Measurements from ENCODE around the gene ZNF609.

ZNF609 gene

DNA sequence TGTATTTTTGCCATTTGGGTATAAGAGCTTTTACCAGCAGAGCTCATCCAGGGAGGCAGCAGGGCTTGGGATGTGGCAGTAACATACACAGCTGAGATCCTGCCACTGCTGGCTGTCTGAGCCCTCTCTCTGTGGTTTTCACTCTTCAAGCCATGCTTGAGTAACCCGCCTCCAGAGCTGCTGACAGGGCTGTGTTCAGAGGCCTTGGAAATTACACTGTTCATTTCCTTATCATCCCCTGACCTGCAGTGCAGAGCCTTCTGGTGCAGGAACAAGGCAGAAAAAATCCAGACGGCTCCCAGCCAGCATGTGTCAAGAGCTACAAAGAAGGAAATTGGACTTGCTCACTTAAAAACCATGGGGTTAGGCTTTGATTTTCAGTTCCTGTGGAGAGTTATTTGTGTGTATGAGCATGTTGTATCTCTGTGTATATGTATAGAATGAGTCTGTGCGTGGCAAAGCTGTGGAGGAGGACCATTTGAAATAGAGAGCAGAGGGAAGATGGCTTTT lies 47.0 kb downstream of the ZNF609 start:
- peak; percentile 50 for DNase-seq

- DNase-seq = no peak
Observed at GRCh38 chr15:64507845-64508244, 47.5 kb downstream of the ZNF609 start.

GRCh38 chr15:64513823-64514222 lies 53.4 kb downstream of the ZNF609 start:
- no peak for DNase-seq

DNA sequence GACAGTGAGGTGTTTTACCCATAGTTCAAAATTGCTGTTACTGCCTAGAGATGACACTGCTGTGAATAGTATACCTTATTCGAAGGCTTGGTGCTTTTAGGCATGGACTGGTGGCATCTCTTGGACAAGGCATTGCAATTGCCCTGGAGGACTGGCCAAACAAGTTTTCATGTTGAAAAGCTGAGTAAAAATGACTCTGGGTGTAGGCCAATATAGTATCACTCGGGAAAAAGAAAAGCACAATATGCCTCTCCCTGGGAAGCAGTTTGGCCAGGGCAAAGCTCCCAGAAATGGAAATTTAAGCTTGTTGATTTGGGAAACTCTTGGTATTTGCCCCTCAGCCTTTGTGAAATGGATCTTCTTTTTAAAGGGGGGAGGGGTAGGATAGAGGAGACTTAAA lies 54.8 kb downstream of the ZNF609 start:
- no peak for DNase-seq

DNA sequence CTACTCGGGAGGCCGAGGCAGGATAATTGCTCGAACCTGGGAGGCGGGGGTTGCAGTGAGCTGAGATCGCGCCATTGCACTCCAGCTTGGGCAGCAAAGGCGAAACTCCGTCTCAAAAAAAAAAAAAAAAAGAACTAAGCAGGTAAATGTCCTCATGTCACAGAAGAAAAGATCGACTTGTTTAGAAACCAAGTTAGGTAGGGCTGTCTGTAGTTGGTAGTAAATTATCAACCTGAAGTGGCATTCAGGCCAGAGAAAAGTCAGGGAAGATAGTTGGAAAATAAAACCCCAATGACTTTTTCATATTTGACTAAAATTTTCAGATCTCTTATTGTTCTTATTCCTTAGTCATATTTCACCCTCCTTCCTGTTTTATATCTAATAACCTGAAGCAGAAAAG lies 55.4 kb downstream of the ZNF609 start:
- no peak for DNase-seq

DNA sequence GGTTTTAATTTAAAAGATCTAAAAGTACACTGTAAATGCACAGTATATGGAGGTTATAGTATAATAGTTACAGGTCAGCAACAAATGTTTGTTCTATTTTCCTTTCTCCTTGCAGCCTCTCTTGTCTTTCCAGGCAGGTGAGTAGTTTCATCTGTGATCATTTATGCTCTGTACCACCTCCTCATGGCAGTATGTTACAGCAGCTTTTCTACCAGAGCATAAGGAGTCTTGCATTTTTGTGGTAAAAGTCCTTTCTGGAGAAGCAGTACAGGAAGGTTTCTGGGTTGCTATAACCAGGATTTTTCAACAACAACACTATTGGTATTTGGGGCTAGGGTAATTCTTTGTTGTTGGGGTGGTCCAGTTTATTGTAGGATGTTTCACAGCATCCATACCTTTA lies 59.5 kb downstream of the ZNF609 start:
- DNase-seq = no peak

GRCh38 chr15:64521201-64521600 lies 60.8 kb downstream of the ZNF609 start:
- DNase-seq = no peak

DNA sequence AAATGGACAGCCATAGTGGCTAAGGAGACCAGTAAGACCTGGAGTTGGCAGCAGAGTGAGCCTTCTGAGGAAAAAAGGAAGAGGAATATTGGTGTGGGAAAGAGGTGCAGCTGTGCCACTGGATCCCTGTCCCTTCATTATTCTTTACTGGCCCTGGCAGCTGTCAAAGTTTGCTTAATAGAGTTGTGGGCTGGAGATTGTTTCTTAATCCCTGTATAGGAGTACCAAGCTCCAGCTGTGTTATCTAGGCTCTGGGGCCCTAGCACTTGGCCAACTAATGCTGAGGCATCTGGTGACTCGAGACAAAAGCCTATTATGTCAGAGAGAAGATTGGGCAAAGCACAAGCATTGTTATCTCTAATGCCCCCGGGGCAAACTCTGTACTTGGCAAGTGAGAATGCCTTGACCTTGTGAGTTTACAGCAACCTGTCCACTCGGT lies 61.4 kb downstream of the ZNF609 start:
- DNase-seq = no peak

GRCh38 chr15:64522226-64522823 lies 61.9 kb downstream of the ZNF609 start:
- DNase-seq = no peak

DNA sequence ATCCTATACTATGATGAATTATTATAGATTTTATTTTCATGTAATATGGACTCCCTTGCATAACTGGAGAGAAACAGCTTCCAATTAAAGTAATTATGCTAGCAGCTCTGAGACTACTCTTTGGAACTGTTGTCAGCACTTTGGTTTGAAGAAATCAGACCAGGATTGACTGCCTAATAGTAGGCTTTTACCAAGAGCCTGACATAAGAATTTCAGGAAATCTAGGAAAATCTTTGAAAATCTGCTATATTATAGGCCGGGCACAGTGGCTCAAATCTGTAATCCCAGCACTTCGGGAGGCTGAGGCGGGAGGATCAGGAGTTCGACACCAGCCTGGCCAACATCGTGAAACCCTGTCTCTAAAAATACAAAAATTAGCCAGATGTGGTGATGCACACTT lies 62.9 kb downstream of the ZNF609 start:
- DNase-seq = no peak

DNA sequence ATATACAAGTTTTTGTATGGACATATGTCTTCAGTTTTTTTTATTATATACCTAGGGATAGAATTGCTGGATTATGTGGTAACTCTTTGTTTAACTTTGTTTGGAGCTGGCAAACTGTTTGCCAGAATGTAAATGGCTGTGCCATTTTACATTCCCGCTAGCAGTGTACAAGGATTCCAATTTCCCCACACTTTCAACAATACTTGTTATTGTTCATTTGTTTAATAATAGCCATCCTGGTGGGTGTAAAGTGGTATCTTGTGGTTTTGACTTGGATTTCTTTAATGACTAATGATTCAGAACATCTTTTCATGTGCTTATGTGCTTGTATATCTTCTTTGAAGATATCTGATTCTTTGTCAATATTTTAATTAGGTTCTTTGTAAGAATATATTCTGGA lies 64.4 kb downstream of the ZNF609 start:
- DNase-seq = no peak

- DNase-seq = no peak
Observed at GRCh38 chr15:64525828-64526530, 65.6 kb downstream of the ZNF609 start.

DNA sequence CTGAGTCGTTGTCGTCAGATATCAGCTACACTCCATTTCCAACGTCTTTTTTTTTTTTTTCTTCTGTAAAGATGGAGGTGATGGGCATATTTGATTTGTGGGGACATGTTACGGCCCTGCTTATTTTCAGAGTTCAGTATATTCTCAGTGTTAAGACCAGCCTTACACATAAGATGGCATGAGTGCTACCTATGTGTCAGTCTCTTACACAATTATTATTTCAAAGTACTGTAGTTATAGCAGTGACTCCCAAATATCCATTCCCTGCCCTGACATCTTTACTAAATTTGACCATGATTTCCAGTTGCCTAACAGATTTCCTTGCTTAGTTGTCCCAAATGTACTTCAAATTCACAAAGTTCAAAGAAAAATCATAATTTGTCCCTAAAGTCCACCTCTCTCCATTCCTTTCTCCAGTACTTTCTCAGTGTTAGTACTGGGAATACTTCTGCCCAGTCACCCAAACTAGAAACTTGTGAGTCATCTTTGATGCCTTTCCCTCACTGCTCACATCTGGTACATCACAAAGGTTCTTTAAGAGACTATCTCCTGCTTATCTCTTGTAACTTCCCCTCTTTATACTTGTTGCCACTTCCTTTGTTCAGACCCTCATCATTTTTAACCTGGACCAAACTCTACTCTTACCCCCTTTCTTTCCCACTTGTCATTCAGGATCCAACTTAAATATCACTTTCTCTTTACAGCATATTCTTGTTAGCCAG lies 67.0 kb downstream of the ZNF609 start:
- DNase-seq = no peak

- no peak for DNase-seq
Observed at GRCh38 chr15:64528871-64529270, 68.5 kb downstream of the ZNF609 start.

- no peak for DNase-seq
Observed at GRCh38 chr15:64530472-64530871, 70.1 kb downstream of the ZNF609 start.

- DNase-seq = no peak
Observed at GRCh38 chr15:64530918-64531317, 70.5 kb downstream of the ZNF609 start.

- DNase-seq = peak; percentile 32
Observed at GRCh38 chr15:64532521-64533315, 72.3 kb downstream of the ZNF609 start.

DNA sequence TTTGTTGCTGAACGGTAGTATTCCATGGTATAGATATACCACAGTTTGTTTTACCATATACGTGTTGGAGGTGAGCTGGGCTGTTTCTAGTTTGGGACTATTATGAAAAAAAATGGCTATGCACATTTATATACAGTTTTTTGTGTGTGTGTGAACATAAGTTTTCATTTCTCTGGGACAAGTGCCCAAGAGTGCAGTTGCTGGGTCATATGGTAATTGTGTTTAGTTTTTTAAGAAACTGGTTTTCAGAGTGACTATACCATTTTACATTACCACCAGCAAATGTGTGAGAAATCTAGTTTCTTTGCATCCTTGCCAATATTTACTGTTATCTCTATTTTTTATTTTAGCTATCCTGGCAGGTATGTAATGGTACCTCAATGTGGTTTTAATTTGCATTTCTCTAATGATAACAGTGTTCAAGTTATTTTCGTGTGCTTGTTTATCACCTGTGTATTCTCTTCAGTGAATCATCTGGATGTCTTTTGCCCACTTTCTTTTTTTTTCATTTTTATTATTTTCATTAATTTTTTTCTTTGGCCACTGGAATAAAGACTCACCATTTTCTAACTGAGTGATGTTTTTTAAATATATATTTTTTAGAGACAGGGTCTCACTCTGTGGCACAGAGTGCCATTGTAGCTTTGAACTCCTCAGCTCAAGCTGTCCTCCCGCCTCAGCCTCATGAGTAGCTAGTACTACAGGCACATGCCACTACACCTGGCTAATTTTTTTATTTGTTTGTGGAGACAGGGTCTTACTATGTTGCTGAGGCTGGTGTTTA lies 75.3 kb downstream of the ZNF609 start:
- no peak for DNase-seq

DNA sequence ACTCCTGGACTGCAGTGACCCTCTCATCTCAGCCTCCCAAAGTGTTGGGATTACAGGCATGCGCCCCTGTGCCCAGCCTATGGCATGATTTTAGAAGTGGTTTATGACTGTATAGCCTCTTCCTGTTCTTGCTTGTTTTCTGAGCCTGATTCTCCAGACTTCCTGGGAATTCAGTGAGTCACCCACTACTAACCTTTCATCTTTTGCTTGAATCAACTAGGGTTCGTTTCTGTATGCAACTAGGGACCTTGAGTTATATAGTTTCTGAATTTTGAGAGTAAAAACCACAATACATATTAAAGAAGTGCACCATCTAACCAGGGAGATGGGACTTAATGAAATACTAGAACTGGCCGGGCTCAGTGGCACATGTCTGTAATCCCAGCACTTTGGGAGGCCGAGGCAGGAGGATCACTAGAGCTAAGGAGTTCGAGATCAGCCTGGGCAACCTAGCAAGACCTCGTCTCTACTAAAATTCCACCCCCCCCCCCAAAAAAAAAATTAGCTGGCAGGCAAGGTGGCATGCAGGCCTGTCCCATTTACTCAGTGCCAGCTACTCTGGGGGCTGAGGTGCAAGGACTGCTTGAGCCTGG lies 76.0 kb downstream of the ZNF609 start:
- peak; percentile 12 for DNase-seq

DNA sequence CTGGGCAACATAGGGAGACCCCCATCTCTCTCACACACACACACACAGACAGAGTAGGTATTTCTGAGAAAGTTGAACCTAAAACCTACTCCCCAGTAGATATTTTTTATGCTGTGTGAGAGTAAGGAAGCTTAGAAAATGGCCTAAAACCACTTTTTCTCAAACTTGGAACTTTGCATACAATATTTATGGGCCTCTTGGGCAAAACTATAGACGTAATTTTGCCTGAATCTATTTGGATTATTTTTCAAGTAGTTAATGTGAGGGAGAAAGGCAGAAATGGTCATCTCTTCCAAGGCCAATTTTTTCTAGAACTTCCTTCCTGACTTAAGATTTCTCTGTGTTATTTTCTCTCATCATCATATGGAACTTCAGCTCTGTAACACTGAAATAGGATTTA lies 81.7 kb downstream of the ZNF609 start:
- no peak for DNase-seq

GRCh38 chr15:64544450-64544849 lies 84.1 kb downstream of the ZNF609 start:
- no peak for DNase-seq

DNA sequence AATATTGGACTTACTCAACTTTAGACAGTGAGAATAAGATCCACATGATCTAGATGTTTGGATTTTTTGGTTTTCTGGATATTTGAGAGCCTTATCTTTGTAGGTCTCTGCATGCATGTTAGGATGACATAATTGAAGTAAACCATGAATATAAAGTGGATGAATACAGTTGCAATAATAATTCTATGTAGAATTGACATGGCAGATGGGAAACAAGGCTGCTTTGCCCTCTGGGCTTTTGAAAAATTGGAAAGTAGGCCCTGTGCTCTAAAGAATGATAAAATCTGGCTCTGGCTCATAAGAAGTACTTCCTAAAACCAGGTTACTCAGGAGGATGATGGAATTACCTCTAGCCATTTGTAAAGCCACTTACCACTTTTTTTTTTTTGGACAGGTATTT lies 86.9 kb downstream of the ZNF609 start:
- DNase-seq = no peak
